ENCODE measurements around the gene COP1. TPM values are rescaled to one million over a fixed set of nuclear protein-coding genes. Genes with fewer than 3 reads are reported as not detected.
"Not testable (repeated sequence)": the region's sequence is repeated elsewhere in the genome, so short reads cannot be mapped to it uniquely, and the experiment has no call there.

Gene COP1
- total RNA-seq, 1 donor from 2014 or later = 102 TPM

DNA sequence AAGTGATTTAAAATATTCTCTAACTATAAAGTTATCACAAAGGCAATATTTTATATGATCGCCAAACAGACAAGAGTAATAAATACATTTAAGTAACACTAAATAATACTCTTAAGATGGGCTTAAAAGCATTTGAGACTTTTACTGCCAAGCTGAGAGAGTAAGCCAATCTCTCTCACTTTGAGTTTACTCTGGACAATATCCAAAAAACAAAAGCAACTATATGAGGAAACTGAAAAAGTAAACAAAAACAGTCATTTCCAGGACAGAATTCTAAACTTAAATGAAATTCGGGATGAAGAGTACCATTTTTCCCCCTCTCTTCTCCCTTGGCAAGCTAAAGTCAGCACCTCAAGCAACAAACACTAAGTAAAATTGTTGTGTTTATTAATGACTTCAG is 173.2 kb downstream of the COP1 start:
- DNase-seq (ENCODE audit: low spot score) = no peak

DNA sequence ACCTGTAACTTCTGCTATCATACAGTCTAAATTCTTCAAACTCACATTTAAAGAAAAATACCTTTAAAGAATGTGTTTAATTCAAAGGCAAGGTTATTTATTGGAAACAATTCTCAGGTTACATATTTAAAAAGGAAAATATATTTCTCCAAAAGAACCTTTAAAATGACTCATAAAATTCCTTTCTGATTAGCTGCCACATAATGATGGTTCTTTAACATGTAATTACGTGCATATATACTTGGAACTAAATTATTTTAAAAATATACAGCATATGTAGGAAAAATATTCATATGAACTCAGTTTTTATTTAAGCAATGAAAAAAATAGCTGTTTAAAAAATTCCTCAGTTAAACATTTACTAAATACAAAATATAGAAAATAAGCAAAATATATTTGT is 173.6 kb downstream of the COP1 start:
- DNase-seq (ENCODE audit: low spot score) = peak; percentile 9

DNA sequence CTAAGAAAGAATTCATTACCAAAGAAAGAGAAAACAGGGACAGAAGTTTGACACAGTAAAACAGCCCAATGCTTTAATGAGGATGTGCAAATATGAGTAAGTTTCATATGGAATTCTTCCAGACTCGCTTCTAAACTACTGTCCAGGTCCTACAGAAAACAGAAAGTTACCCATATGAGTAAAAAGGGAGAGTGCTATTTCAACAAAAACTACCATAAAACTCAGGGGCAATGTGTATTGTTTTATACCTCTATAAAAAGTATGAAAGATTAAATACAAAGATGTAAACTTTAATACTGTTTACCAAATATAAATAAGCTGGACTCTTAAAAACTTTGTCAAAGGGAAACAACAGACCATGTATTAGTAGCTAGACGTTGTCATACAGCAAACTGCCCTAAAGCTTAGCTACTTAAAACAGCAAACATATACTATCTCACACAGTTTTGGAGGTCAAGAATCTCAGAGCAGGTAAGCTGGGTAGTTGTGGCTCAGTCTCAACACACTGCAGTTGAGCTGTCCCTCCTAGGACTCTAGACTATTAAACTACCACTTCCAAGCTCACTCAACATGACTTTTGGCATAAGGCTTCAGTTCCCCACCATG is 174.9 kb downstream of the COP1 start:
- DNase-seq (ENCODE audit: low spot score) = no peak

DNA sequence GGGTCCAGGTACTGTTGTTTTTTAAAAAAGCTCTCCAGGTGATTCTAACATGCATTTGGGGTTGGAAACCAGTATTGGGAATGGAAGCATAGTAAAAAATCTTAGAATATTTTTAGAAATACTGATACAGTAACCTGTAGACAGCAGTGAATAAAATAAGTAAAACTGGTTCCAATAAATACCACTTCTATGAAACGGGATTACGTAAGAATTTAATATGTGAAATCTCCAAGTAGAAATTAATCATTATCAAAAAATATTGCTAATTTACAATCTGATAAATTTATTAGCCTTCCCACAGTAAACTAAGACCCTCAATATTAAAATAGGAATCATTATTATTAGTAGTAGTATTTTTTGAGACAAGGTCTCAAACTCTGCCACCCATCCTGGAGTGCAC is 177.5 kb downstream of the COP1 start:
- DNase-seq (ENCODE audit: low spot score) = no peak

DNA sequence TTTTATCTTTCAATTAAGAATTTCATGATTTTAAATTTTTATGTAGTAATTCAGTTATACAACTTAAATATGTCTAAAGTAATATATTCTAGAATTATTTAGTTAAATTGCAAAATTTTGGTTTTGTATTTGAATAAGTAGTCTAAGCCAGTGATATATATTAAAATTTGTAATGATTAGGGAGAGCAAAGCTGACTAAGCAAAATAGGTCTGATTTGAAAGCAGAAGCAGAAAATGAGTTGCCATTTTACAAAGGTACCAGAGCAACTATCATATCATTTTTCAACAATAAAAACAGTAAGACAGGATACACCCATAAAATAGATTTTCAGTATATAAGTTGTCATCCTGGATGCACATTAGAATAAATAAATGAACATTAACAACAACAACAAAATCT is 177.9 kb downstream of the COP1 start:
- DNase-seq (ENCODE audit: low spot score) = no peak

DNA sequence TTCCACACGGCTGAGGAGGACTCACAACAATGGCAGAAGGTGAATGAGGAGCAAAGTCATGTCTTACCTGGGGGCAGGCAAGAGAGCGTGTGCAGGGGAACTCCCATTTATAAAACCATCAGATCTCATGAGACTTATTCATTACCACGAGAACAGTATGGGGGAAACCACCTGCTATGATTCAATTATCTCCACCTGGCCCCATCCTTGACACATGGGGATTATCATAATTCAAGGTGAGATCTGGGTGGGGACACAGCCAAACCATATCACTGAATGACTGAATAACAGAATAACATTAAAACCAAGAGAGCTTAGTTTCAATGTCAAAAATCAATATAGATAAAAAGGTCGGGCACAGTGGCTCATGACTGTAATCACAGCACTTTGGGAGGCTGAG is 179.2 kb downstream of the COP1 start:
- DNase-seq (ENCODE audit: low spot score) = not testable (repeated sequence)

DNA sequence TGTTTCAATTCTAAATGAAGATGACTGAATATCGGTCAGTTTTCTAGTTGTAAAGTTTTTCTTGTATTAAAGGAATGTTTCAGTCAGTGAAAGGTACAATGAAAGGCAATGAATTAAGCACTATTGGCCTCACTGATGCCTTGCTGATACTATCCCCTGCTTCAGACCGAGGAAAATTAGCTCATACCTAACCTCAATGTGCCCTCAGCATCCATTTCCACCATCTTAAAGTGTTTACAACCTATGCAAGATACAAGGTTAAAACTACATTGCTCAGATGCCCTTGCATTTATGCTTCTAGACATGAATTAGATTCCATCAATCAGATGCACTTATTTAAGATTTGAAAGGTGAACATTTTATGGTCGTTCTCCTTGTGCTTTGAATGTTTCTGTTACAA is 184.5 kb downstream of the COP1 start:
- DNase-seq (ENCODE audit: low spot score) = no peak

DNA sequence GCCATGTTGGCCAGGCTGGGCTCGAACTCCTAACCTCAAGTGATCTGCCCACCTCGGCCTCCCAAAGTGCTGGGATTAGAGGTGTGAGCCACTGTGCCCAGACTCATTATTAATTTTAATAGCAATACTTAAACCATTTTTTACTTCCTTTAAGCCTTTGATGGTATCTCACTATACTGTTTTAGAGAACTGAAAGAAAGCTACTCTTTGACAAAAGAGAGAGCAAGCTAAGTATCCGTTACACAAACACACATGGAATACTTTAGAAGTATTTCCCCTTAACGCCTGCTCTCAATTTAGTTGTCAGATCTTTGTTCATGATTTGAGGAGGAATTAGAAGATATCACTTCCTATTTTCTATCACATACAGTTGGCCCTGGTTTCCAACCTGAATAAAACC is 189.4 kb downstream of the COP1 start:
- DNase-seq (ENCODE audit: low spot score) = no peak

DNA sequence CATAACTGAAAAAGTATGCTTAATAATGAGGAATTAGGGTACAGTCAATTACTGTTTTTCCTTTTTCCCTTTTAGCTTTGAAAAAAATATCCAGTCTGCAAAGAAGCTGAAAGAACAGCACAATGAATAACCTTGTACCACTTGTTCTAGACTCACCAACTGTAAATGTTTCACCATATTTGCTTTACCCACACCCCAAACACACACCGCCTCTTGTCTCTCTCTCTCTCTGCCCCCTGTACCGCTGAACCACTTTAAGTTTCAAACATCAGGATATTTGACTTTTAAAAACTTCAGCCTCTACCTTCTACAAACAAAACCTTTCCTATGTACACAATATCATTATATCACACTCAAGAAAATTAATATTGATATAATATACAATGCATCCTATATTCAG is 197.1 kb downstream of the COP1 start:
- no peak for DNase-seq (ENCODE audit: low spot score)

DNA sequence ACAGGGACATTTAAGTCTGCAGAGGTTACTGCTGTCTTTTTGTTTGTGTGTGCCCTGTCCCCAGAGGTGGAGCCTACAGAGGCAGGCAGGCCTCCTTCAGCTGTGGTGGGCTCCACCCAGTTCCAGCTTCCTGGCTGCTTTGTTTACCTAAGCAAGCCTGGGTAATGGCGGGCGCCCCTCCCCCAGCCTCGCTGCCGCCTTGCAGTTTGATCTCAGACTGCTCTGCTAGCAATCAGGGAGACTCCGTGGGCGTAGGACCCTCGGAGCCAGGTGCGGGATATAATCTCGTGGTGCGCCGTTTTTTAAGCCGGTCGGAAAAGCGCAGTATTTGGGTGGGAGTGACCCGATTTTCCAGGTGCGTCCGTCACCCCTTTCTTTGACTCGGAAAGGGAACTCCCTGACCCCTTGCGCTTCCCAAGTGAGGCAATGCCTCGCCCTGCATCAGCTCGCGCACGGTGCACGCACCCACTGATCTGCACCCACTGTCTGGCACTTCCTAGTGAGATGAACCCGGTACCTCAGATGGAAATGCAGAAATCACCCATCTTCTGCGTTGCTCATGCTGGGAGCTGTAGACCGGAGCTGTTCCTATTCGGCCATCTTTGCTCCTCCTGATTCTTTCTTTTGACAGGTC is 199.2 kb downstream of the COP1 start:
- DNase-seq (ENCODE audit: low spot score) = not testable (repeated sequence)

DNA sequence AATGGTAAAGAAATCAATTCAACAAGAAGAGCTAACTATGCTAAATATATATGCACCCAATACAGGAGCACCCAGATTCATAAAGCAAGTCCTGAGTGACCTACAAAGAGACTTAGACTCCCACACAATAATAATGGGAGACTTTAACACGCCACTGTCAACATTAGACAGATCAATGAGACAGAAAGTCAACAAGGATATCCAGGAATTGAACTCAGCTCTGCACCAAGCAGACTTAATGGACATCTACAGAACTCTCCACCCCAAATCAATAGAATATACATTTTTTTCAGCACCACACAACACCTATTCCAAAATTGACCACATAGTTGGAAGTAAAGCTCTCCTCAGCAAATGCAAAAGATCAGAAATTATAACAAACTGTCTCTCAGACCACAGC is 212.4 kb downstream of the COP1 start:
- DNase-seq (ENCODE audit: low spot score) = not testable (repeated sequence)

DNA sequence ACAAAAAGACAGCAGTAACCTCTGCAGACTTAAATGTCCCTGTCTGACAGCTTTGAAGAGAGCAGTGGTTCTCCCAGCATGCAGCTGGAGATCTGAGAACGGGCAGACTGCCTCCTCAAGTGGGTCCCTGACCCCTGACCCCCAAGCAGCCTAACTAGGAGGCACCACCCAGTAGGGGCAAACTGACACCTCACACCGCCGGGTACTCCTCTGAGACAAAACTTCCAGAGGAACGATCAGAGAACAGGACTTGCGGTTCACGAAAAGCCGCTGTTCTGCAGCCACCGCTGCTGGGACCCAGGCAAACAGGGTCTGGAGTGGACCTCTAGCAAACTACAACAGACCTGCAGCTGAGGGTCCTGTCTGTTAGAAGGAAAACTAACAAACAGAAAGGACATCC is 214.3 kb downstream of the COP1 start:
- not testable (repeated sequence) for DNase-seq (ENCODE audit: low spot score)

DNA sequence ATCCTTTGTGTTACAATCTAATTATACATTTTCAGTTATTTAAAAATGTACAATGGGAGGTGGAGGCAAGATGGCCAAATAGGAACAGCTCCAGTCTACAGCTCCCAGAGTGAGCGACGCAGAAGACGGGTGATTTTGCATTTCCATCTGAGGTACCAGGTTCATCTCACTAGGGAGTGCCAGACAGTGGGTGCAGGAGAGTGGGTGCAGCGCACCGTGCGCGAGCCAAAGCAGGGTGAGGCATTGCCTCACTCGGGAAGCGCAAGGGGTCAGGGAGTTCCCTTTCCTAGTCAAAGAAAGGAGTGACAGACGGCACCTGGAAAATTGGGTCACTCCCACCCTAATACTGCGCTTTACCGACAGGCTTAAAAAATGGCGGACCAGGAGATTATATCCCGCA is 214.9 kb downstream of the COP1 start:
- not testable (repeated sequence) for DNase-seq (ENCODE audit: low spot score)

DNA sequence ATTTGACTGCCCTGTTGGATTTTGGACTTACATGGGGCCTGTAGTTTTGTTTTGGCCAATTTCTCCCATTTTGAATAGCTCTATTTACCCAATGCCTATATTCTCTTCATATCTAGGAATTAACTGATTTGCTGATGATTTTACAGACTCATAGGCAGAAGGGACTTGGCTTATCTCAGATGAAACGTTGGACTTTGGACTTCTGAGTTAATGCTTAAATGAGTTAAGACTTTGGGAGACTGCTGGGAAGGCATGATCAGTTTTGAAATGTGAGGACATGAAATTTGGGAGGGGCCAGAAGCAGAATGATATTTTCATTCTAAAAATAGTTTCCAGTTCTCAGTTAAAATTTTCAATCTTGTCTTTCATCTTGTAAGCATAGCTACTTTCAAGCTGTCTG is 222.3 kb downstream of the COP1 start:
- no peak for DNase-seq (ENCODE audit: low spot score)

DNA sequence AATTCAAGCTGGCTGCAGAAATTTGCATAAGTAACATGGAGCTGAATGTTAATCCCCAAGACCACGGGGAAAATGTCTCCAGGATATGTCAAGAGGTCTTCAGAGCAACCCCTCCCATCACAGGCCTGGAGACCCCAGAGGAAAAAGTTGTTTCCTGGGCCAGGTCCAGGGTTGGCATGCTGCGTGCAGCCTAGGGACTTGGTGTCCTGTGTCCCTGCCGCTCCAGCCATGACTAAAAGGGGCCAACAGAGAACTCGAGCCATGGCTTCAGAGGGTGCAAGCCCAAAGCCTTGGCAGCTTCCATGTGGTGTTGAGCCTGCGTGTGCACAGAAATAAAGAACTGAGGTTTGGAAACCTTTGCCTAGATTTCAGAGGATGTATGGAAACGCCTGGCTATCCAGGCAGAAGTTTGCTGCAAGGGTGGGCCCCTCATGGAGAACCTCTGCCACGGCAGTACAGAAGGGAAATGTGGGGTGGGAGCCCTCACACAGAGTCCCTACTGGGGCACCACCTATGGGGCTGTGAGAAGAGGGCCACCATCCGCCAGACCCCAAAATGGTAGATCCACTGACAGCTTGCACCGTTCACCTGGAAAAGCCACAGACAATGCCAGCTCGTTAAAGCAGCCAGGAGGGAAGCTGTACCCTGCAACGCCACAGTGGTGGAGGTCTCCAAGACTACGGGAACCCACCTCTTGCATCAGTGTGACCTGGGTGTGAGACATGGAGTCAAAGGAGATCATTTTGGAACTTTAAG is 222.9 kb downstream of the COP1 start:
- no peak for DNase-seq (ENCODE audit: low spot score)

DNA sequence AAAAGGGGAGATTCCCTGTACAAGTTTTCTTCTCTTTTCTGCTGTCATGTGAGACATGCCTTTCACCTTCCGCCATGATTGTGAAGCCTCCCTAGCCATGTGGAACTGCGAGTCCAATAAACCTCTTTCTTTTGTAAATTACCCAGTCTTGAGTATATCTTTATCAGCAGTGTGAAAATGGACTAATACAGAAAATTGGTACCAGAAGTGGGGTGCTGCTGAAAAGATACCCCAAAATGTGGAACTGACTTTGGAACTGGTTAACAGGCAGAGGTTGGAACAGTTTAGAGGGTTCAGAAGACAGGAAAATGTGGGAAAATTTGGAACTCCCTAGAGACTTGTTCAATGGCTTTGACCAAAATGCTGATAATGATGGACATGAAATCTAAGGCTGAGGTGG is 223.7 kb downstream of the COP1 start:
- DNase-seq (ENCODE audit: low spot score) = not testable (repeated sequence)

DNA sequence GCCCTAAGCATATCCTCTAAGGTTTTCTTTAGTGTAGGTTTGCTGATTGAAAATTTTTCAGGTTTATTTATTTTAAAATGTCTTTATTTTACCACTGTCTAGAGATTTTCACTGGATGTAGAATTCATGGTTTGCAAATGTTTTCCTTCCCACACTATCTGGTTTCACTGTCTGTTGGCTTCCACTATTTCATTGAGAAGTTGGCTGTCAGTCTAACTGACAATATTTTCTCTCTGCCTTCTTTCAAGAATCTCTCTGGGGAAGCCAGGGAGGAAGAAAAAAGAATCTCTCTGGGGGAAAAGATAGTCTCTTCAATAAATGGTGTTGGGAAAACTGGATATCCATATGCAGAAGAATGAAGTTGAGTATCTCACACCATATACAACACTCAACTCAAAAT is 226.0 kb downstream of the COP1 start:
- DNase-seq (ENCODE audit: low spot score) = no peak

DNA sequence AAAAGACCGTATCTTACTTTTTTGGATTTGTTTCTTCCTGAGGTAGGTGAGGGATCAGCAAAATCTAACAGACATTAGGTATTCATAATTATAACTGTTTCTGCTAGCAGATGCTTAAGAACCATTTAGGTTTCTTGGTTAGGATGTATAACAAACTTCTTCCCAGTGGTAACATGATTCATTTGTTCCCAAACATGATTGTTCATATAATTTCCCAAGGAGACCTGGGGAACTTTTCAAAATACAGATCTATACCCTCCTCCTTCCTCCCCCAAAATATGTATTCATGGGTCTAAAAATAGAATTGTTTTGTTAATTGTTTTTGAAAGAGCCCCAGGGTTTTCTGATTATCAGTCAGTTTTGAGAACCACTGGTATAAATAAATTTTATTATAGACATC is 228.2 kb downstream of the COP1 start:
- no peak for DNase-seq (ENCODE audit: low spot score)

DNA sequence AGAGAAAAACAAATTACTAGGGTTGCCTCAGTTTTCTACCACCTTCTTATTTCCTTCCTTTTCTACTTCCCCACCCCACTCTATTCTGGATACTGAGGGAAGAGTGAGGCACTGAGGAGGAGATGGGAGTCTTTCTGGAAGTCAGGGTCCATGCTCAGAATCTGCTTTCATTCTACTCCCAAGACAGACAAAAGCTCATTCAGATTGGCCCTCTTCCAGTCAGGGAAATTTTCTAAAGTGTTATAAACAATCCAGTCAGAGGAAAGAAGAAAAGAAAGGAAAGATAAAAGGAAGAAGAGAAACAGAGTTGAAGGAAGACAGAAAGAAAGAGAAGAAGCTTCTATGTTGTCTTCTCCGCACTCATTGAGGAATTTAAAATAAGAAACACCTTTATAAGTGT is 228.6 kb downstream of the COP1 start:
- DNase-seq (ENCODE audit: low spot score) = peak; percentile 7

DNA sequence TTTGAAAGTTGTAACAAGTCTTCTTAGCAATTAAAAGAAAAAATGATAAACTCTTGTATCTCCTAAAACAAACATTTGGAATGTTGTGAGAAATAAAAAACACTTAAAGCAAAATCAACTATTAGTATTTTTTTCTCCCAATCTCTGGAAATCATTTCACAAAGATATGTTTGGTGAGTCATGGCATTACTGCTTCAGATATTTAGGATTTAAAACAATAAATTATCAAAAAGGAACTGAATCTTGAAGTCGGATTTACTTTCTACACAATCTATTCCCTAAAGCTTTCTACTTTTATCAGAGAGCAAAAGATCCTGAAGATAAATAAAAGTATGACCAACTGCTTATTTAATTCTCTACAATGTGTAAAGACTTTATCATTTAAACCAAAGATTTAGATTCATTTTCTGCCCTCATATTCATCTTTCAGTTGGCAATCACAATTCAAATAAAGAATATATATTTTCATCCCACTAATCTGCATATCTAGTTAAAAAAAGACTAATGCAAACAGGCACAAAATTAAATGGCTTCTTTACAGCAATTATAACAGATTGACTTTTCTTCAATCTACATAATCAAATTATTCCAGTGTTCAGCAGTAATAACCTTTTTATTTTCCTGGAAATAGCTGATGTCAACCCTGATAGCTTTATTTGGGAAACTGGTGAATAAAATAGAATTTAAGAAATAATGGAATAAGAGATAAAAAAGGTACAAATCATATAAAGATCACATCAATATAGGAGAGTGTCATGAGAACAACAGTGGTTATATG is 230.0 kb downstream of the COP1 start:
- DNase-seq (ENCODE audit: low spot score) = peak; percentile 68

DNA sequence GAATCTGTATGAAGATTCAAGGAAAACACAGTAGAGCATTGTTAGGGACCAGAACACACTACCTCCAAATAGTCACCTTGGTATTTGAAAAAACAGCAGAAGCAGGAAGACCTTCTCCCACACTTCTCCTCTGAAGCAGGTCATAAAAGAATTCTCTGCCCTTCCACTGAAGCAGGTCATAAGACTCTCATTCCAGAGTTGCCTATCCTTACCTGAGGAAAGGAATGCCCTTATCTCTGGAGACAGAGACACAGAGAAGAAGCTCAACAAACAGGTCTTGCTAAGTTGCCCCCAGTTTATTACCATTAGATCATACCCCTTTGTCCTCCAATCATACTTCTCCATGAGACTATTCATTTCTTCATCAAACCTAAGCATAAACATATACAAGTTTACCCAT is 237.9 kb downstream of the COP1 start:
- no peak for DNase-seq (ENCODE audit: low spot score)

DNA sequence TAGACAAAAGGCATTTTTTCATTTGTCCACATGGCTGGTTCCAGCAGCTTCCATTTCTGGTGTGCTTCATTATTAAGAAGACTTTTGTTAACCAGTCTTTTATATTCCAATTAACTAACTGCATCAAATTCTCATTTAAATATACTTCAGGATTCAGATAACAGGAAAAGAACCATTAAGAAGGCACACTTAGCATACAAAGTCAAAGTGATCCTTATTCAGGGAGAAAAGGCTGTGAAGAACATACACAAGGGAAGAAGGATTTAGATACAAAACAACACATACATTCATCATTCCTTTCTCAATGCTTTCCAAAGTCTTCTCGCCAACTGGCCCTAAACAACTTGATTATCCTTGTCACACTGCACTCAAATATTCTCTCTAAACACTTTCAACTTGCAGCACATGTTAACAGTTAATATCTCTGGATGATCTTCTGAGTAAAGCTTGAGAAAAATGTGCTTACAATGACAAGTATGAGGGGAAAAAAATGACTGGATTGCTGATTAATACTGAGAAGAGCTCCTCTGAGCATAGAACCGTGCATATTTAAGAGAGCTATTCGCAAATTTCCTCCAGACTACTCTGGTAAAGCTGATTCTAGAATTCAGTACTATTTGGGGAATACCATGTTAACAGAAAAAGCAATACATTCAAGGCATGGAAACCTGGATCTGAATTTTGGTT is 238.5 kb downstream of the COP1 start:
- peak; percentile 33 for DNase-seq (ENCODE audit: low spot score)
